Astrocyte of the cerebellum (primary cell): ENCODE data around the gene RPS6KA4.

Experiments used
- DNase-seq: peaks from one replicate; pipeline ENCODE4 v3.0.0-alpha.2; 2011; ENCODE audit warnings: low read depth
- H3K4me3 ChIP-seq: 2 replicates; pipeline ENCODE4 v1.5.1; 2011; ENCODE audit warnings: mild to moderate bottlenecking, low read depth, low read length, moderate library complexity
- in situ Hi-C: cut with HindIII; loops from 2 replicates; pipeline ENCODE4 v1.10.0; 2017; ENCODE audit warnings: low sequenced_read_pairs
- TF ChIP-seq, protein P1 (sequence below): IDR thresholded peaks from 2 replicates; pipeline ENCODE4 v1.5.1; 2012; ENCODE audit warnings: low read length, low read depth, moderate library complexity, mild to moderate bottlenecking; ENCODE audit errors: missing control alignments

The RPS6KA4 gene

DNA sequence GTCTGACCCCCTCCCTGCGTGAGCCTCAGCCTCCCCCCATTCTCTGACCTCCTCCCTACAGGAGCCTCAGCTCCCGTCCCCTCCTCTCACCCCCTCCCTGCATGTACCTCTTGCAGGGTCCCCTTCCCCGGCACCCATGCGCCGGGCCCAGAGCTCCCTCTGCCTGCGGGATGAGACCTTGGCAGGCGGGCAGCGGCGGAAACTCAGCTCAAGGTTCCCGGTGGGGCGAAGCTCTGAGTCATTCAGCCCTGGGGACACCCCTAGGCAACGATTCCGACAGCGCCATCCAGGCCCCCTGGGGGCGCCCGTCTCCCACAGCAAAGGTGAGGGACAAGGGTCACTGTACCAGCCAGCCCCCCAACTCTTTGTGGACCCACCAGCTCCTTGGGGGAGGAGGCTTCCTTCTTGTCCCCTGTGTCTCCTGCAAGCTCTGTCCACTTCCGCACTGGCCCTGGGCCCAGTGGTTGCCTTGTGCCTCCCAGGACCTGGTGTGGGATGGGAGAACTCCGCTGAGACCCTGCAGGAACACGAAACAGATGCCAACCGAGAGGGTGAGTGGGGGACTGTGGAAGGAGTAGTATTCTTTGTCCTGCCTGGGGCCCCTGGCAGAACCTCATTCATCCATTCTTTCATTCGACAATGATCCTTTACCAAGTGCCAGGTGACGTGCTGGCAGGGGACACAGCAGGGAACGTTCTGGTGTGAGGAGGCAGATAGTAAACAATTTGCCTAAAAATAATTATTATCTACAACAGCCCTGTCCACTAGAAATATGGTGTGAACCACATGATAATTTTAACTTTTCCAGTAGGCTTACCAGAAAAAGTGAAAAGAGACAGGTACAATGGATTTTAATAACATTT, 3.7 kb upstream of the RPS6KA4 start:
- TF ChIP-seq, protein P1, sequence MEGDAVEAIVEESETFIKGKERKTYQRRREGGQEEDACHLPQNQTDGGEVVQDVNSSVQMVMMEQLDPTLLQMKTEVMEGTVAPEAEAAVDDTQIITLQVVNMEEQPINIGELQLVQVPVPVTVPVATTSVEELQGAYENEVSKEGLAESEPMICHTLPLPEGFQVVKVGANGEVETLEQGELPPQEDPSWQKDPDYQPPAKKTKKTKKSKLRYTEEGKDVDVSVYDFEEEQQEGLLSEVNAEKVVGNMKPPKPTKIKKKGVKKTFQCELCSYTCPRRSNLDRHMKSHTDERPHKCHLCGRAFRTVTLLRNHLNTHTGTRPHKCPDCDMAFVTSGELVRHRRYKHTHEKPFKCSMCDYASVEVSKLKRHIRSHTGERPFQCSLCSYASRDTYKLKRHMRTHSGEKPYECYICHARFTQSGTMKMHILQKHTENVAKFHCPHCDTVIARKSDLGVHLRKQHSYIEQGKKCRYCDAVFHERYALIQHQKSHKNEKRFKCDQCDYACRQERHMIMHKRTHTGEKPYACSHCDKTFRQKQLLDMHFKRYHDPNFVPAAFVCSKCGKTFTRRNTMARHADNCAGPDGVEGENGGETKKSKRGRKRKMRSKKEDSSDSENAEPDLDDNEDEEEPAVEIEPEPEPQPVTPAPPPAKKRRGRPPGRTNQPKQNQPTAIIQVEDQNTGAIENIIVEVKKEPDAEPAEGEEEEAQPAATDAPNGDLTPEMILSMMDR = peak; percentile 85
- in situ Hi-C loops = no loop called here
- H3K4me3 ChIP-seq = peak overlapping the region; percentile 26
- DNase-seq = peak; percentile 32

DNA sequence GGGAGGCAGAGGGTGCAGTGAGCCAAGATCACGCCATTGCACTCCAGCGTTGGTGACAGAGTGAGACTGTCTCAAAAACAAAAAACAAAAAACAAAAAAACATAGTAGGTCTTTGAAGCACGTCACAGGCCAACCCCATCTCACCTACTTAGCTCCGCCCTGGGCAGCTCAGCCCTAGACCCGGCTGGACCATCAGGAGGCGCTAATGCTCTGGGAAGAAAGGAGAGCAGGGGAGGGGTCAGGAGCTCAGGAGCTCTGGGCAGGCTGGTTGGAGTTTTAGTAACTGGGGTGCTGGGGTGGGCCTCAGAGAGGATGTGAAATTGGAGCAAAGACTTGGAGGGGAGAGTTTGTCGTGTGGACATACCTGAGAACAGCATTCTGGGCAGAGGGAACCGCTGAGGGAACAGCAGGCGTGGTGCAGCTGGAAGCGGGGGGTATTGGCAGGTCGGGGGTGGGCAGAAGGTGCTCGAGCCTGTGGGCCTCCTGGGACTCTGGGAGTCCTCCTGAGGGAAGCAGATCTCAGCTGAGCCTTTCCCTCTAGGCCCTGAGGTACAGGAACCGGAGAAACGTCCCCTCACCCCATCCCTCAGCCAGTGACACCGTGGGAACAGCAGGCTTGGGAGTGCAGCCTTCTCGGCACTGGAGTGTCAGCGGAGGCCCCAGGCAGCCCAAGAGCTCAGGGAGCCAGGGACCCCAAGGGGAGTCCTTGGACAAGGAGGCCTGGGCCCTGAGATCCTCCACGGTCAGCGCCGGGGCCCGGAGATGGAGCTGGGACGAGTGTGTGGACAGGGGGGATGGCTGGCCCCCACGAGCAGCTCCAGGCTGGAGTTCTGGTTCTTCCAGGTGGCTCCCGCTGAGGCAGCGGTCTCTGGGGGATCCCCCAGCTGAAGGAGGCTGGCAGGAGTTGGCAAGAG, 2.2 kb upstream of the RPS6KA4 start:
- no peak for DNase-seq
- in situ Hi-C loops = no loop called here
- TF ChIP-seq, protein P1 = peak; percentile 58
- no peak overlapping the region for H3K4me3 ChIP-seq

DNA sequence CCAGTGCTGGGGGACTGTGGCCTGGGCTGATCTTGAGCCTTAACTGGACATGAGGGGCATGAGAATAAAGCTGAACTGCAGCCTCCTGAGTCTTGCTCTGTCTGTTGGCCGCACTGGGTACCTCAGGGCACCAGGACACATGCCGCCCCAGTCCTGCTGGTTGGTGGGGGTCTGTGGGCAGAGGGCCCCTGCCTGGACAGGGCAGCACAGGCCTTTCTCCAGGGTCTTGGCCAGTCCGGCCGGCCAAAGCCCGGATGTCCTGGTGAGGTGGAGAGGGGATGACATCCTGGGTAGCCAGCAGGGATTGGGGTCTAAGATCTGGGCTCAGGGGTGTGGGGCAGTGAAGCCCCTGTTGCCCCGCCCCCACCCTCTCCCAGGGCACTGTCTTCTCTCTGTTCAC, 1.5 kb upstream of the RPS6KA4 start:
- DNase-seq = no peak
- no peak overlapping the region for H3K4me3 ChIP-seq
- TF ChIP-seq, protein P1 = no peak
- in situ Hi-C loops = no loop called here

DNA sequence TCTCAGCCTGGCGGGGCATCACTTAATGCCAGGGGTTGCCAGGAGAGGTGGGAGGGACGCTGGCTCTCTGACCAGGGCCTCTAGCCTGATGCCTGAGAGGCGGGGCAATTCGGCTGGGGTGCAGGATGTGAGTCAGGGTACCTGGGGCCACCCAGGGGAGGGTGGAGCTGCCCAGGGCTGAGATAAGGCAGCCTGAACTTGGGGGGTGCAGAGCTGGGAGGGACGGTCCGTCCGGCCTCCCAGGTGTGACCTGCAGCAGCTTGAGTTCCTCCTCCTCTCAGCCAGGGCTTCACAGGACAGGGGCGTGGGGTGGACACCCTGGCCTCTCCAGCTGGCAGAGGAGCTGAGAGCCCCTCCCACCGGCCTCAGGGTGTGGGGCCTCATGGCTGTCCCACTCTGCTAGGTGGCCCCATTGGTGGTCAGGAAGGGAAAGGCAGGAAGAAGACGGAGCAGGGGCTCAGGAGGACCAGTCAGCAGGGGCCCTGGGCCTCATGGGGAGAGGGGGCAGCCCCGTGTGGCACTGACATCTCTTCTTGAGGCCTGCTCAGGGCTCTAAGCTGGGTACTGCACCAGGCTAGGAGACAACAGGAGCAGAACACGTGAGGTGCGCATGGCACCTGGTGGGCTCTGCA, 942 bp upstream of the RPS6KA4 start:
- DNase-seq = no peak

DNA sequence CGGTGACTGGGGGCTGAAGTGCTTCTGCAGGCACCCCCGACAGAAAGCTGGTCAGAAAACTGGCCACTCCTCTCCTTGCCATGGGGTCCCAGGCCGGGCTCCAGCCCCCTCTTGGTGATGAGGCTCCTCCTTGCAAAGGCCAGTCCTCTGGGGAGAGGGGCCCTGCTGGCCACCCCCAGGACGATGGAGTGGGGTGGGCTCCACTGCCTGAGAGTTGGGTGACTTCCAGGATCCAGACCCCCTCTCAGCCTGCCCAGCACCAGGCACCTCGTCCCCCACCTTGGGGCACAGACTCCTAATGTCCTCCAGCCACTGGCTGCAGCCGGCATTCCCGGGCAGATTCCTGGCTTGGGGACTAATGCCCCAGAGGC, 441 bp upstream of the RPS6KA4 start:
- TF ChIP-seq, protein P1 = no peak
- DNase-seq = no peak
- H3K4me3 ChIP-seq = peak overlapping the region; percentile 82
- in situ Hi-C loops = no loop called here

More for the DNA sequence above, 942 bp upstream of the RPS6KA4 start:
- in situ Hi-C loops = no loop called here
- TF ChIP-seq, protein P1 = no peak
- peak overlapping the region; percentile 82 for H3K4me3 ChIP-seq
